Activated B cell treated with CpG ODN at 0.5 μM for 24 hours (primary cell): ENCODE data around the gene RAX2. TPM values are rescaled to one million over a fixed set of nuclear protein-coding genes. Genes with fewer than 3 reads are reported as not detected.
"Not testable (repeated sequence)": the region's sequence is repeated elsewhere in the genome, so short reads cannot be mapped to it uniquely, and the experiment has no call there.

Experiments used
- ATAC-seq: fragments of 200-7000 bp; cut with Tn5 transposase; one replicate; pipeline ENCODE4 v1.10.0; 2021; ENCODE audit warnings: low read depth, mild to moderate bottlenecking, moderate library complexity
- CTCF ChIA-PET: fragments of 350-600 bp; sonication (Branson Sonifier 250); formaldehyde crosslinking; loops from one replicate; lab custom pipeline; 2021; ENCODE audit warnings: antibody characterized with exemption; lab: Charles Lee
- POLR2A ChIA-PET: fragments of 350-600 bp; sonication (Branson Sonifier 250); formaldehyde crosslinking; loops from one replicate; lab custom pipeline; 2021; ENCODE audit warnings: antibody characterized with exemption; lab: Charles Lee
- DNase-seq: peaks from one replicate; pipeline ENCODE4 v3.0.0; 2022
- H3K27ac Mint-ChIP-seq: one replicate; pipeline ENCODE4 v1.8.0; 2020; ENCODE audit warnings: mixed read lengths
- H3K27me3 Mint-ChIP-seq: one replicate; pipeline ENCODE4 v1.8.0; 2021; ENCODE audit warnings: mixed read lengths
- H3K36me3 Mint-ChIP-seq: one replicate; pipeline ENCODE4 v1.8.0; 2021; ENCODE audit warnings: low read depth, mixed read lengths
- H3K4me1 Mint-ChIP-seq: one replicate; pipeline ENCODE4 v1.8.0; 2021; ENCODE audit warnings: mixed read lengths
- H3K4me3 Mint-ChIP-seq: one replicate; pipeline ENCODE4 v1.8.0; 2020; ENCODE audit warnings: mild to moderate bottlenecking, mixed read lengths
- H3K9me3 Mint-ChIP-seq: one replicate; pipeline ENCODE4 v1.8.0; 2020; ENCODE audit warnings: mixed read lengths
- intact Hi-C: fragments of 100-400 bp; cut with micrococcal nuclease; formaldehyde crosslinking; loops from one replicate; pipeline ENCODE4 v1.15.1; 2024
- total RNA-seq: library from RNA; stranded (reverse); gene quantifications from 2 replicates; pipeline ENCODE4 v1.2.3, GENCODE V29; 2022
- TF ChIP-seq, protein P1 (sequence below): fragments of 200-600 bp; IDR thresholded peaks from one replicate; pipeline ENCODE4 v1.8.0; 2022; ENCODE audit warnings: antibody characterized with exemption, mild to moderate bottlenecking

Gene RAX2
- total RNA-seq, 1 donor from 2014 or later, result not detected

DNA sequence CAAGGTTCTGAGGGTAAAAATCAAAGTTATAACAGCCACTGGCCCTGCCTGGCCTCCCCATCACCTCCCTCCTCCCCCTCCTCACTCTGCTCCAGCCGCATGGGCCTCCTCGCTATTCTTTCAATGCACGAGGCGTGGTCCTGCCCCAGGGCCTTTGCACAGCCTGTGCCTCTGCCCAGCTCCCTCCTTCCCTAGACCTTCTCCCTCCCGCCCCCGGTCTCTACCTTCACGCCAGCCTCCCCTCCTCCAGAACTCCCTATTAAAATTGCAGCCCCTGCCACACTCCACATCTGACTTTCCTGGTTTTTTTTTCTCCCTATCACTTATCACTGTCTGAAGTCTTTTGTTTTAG is 3.3 kb downstream of the RAX2 start:
- DNase-seq (no peak), ATAC-seq (no peak)
- no peaks in the 10 kb centered on the region for H3K27me3 Mint-ChIP-seq
- H3K9me3 Mint-ChIP-seq, result no peaks in the 10 kb centered on the region
- ChIA-PET CTCF (no interaction called here), POLR2A (interaction anchor here (1.0 kb wide), 1 partner anchor 19 kb away, joined by 3 read pairs; no protein-coding TSS in a partner anchor)
- intact Hi-C loops, result no loop called here
- TF ChIP-seq, protein P1, sequence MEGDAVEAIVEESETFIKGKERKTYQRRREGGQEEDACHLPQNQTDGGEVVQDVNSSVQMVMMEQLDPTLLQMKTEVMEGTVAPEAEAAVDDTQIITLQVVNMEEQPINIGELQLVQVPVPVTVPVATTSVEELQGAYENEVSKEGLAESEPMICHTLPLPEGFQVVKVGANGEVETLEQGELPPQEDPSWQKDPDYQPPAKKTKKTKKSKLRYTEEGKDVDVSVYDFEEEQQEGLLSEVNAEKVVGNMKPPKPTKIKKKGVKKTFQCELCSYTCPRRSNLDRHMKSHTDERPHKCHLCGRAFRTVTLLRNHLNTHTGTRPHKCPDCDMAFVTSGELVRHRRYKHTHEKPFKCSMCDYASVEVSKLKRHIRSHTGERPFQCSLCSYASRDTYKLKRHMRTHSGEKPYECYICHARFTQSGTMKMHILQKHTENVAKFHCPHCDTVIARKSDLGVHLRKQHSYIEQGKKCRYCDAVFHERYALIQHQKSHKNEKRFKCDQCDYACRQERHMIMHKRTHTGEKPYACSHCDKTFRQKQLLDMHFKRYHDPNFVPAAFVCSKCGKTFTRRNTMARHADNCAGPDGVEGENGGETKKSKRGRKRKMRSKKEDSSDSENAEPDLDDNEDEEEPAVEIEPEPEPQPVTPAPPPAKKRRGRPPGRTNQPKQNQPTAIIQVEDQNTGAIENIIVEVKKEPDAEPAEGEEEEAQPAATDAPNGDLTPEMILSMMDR, result no peak
- peaks cover 36% of the 10 kb centered on the region for H3K36me3 Mint-ChIP-seq
- no peak overlapping the region for H3K4me3 Mint-ChIP-seq
- no peak overlapping the region for H3K27ac Mint-ChIP-seq
- peaks cover 5% of the 10 kb centered on the region for H3K4me1 Mint-ChIP-seq

DNA sequence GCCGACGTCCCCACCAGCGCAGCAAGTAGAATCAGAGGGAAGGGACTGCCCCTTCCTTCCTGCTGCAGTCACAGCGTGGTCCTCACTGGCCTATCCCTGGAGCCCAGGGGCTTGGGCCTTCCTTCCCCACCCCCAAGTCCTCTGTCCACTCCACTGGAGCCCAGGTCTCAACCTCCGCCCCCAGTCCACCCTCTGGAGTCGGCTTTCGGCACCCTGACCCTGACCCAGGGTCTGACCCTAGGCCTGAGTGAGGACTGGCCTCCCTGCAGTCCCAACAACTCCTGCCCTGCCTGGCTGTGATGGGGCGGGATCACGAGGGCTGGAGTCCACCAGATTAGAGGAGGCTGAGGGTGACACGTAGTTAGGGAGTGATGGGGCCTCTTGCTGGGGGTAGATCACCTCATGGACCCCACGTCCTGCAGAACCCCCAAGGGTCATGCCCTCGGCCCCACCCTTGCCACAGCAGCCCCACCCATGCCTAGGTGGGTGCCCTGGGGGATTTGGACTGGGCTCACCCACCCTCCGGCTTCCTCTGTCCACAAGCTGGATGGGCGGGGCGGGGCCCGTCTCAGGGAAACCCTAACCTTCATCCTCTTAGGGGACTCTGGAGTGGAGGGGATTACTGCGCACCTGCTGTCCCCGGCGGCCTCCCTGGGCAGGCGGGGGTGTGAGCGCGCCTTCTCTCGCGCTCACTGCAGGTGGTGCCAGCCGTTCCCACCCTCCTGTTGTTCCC is 3.8 kb downstream of the RAX2 start:
- CTCF ChIA-PET, result no interaction called here
- DNase-seq (no peak), ATAC-seq (no peak)
- POLR2A ChIA-PET, result interaction anchor here (1.0 kb wide), 1 partner anchor 20 kb away, joined by 3 read pairs; no protein-coding TSS in a partner anchor
- TF ChIP-seq, protein P1, result no peak
- intact Hi-C loops, result no loop called here
- no peaks in the 10 kb centered on the region for H3K9me3 Mint-ChIP-seq
- H3K27ac Mint-ChIP-seq, result no peak overlapping the region
- peaks cover 7% of the 10 kb centered on the region for H3K4me1 Mint-ChIP-seq
- no peaks in the 10 kb centered on the region for H3K27me3 Mint-ChIP-seq
- no peak overlapping the region for H3K4me3 Mint-ChIP-seq
- H3K36me3 Mint-ChIP-seq, result peaks cover 36% of the 10 kb centered on the region

DNA sequence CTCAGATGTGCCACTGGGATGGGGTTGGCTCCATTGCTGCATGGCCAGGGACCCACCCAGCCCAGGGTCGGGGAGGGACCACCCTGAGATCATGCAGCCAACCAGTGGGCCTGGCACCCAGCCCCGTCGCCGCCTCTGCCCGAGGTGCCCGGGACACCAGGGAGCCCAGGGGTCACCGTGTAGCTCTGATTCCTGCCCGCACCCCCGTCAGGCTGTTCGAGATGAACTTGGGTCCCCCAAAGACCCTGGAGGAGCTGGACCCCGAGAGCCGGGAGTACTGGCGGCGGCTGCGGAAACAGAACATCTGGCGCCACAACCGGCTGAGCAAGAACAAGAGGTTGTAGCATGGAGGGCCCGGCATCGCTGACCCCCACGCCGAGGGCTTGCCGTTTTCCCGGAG is 5.0 kb downstream of the RAX2 start:
- peaks cover 43% of the 10 kb centered on the region for H3K36me3 Mint-ChIP-seq
- no peaks in the 10 kb centered on the region for H3K27me3 Mint-ChIP-seq
- ChIA-PET POLR2A (no interaction called here), CTCF (no interaction called here)
- ATAC-seq (no peak), DNase-seq (no peak)
- peaks cover 15% of the 10 kb centered on the region for H3K4me1 Mint-ChIP-seq
- H3K4me3 Mint-ChIP-seq, result no peak overlapping the region
- TF ChIP-seq, protein P1, result no peak
- no peak overlapping the region for H3K27ac Mint-ChIP-seq
- intact Hi-C loops, result no loop called here
- H3K9me3 Mint-ChIP-seq, result no peaks in the 10 kb centered on the region

DNA sequence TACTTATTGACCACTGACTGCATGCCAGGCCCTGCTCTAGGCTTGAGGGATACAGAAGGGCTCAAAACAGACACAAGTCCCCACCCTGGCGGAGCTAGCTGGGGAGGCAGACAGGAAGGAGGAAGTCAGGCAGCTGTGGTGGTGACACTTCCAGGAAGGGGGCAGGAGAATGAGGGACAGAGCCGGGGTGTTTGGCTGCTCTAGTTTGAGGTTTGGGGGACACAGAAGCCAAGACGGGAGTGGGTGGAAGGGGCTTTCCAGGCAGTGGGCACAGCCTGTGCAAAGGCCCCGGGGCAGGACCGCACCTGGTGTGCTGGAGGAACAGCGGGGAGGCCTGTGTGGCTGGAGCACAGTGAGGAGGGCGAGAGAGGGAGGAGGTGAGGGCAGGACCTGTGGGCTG is 5.5 kb downstream of the RAX2 start:
- Mint-ChIP-seq H3K9me3 (no peaks in the 10 kb centered on the region), H3K36me3 (peaks cover 43% of the 10 kb centered on the region), H3K4me3 (no peak overlapping the region), H3K4me1 (peaks cover 20% of the 10 kb centered on the region), H3K27me3 (no peaks in the 10 kb centered on the region), H3K27ac (no peak overlapping the region)
- CTCF ChIA-PET, result no interaction called here
- intact Hi-C loops, result no loop called here
- TF ChIP-seq, protein P1, result no peak
- POLR2A ChIA-PET, result interaction anchor here (0.6 kb wide), 1 partner anchor 23 kb away, joined by 8 read pairs; no protein-coding TSS in a partner anchor
- no peak for ATAC-seq
- no peak for DNase-seq

DNA sequence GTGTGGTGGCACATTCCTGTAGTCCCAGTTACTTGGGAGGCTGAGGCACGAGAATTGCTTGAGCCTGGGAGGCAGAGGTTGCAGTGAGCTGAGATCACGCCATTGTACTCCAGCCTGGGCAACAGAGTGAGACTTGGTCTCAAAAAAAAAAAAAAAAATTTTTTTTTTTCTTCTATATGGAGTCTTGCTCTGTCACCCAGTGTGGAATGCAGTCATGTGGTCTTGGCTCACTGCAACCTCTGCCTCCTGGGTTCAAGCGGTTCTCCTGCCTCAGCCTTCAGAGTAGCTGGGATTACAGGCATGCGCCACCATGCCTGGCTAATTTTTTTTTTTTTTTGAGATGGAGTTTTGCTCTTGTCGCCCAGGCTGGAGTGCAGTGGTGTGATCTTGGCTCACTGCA is 6.3 kb downstream of the RAX2 start:
- not testable (repeated sequence) for ATAC-seq
- POLR2A ChIA-PET, result interaction anchor here (0.6 to 0.7 kb wide), 2 partner anchors 24 to 229 kb away, joined by 7 to 8 read pairs; no protein-coding TSS in a partner anchor

More for the DNA sequence above, 6.3 kb downstream of the RAX2 start:
- H3K9me3 Mint-ChIP-seq, CTCF ChIA-PET, H3K27me3 Mint-ChIP-seq, intact Hi-C loops, H3K4me3 Mint-ChIP-seq, DNase-seq, H3K27ac Mint-ChIP-seq: not testable (repeated sequence)
- Mint-ChIP-seq H3K36me3 (peaks cover 44% of the 10 kb centered on the region), H3K4me1 (peaks cover 27% of the 10 kb centered on the region)
